Stimulated activated CD4-positive, alpha-beta T cell treated with anti-CD3 and anti-CD28 coated beads, Interleukin-12 subunit alpha, Interleukin-12 subunit beta, amount 100 ng/mL, for 24 hours (primary cell): ENCODE measurements around the gene TSTD2.

ENCODE experiments used
- DNase-seq, 2 experiments: peaks; one replicate each; pipeline ENCODE4 v3.0.0-alpha.2; 2020; ENCODE audit warnings: low read depth in 2 of 2

Gene TSTD2

DNA sequence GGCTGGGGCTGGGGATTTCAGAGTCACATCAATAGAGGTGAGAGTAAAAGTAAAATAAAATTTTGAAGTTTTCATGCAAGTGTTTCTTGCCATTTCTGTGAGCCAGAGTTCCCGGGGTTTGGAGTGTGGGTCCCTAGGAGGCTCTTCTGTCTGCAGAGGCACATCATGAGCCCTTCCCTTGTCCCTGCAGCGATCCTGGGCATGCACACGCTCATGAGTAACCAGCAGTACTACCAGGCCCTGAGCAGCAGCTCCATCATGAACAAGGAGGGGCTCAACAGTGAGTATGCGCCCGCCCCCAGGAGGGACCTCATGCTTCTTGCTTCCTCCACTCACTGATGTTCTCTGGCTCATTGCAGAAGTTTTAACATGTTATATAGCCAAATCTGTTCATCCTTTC lies 70.6 kb downstream of the TSTD2 start:
- no peak for DNase-seq

DNA sequence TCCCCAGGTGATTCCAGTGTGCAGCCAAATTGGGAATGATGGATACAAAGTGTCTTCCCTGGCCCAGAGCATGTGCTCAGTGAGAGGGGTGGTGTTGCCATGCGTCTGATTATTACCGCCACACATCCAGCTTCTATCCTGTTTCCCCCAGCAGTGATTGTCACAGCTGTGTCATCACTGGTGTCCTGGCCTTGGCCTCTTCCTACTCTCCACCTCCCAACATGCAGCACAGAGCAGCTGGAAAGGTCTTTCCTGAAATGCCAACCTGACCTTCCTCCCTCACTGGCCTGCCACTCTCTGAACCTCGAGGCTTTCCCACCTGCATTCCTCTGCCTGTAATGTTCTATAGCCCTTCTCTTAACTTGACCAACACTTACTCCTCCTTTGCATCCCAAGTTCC lies 71.7 kb downstream of the TSTD2 start:
- no peak for DNase-seq

DNA sequence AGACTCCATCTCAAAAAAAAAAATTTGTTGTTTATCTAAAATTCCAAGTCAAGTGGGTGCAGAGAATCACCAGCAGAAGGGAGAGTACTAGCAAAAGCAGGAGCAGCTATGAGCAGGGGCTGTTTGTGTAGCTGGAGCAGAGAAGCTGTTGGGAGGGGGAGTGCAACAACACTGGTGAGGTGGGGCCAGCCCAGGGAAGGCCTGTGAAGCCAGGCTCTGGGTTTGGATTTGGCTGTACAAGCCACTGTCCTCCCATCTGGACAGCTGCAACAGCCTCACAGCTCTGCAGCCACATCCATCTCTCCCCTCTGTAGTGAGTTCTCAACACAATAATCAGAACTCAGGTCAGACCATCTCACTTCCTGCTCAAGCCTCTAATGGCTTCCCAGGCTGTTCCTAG lies 72.3 kb downstream of the TSTD2 start:
- no peak for DNase-seq

DNA sequence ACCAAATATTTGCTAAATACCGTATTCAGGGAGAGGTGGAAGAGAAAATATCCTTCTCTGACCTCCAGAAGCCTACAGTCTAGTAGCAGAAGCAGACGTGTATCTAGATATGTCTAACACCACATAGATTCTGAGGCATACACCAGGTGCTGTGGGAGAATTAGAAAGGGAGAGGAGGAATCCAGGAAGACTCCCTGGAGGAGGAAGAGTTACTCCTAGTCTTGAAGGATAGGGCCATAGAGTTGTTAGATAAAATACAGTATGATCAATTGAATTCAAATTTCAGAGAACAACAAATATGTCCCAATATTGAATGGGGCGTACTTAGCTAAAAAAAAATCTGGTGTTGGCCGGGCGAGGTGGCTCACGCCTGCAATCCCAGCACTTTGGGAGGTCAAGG lies 73.0 kb downstream of the TSTD2 start:
- DNase-seq: no peak

DNA sequence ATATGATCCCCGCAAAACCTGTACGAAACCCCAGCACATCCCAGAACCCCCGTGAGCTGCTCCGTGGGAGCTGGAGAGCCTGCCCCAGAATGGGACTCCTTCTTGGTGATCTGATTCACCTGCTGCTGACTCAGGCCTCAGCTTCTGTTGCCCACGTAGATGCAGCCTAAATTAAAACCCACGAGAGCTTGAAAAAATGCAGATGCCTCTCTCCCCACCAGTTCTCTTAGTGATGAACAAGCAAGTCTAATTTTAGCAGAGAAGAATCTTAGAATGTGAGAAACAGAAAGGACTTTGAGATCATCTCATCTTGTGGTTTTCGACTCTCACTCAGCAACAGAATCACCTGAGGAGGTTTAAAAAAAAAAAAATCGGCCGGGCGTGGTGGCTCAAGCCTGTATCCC lies 74.1 kb downstream of the TSTD2 start:
- DNase-seq: no peak

DNA sequence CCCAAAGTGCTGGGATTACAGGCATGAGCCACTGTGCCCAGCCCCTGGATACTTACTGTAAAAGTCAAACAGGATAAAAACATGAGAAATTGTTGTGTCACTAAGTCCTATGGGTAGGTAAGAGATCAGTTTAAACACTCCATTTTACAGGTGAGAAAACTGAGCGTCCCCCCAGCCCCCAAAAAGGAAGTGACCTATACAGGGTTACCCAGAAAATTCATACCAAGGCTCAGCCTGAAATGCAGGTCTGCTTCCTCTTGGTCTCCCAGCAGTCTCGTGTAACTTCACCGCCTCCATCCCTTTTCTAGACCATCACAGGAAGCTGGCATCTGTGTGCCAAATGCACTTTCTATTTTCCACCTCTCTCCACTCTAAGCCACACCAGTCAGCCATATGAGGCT lies 74.5 kb downstream of the TSTD2 start:
- no peak for DNase-seq

DNA sequence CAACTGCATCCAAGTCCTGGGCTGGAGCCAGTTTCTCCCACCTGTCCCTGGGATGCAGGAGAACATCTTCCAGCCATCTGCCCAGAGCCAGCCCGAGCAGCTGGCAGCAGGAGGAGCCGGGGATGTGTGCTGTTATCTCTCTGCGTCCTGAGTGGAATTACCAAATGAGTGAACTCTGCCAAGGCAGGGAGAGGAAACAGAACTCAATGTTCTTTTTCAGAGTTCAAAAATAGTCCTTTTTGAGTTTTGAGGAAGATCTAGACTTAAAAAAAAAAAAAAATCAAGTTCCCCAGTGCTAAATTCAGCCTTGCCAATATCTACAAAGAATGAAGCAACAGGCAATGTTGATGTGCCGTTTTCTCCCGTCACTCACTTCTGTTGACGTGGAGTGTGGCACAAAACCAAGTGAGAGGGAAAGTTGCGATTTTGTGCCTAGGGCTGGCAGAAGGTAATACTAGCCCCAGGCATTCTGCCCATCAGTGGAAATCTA lies 75.5 kb downstream of the TSTD2 start:
- no peak for DNase-seq

DNA sequence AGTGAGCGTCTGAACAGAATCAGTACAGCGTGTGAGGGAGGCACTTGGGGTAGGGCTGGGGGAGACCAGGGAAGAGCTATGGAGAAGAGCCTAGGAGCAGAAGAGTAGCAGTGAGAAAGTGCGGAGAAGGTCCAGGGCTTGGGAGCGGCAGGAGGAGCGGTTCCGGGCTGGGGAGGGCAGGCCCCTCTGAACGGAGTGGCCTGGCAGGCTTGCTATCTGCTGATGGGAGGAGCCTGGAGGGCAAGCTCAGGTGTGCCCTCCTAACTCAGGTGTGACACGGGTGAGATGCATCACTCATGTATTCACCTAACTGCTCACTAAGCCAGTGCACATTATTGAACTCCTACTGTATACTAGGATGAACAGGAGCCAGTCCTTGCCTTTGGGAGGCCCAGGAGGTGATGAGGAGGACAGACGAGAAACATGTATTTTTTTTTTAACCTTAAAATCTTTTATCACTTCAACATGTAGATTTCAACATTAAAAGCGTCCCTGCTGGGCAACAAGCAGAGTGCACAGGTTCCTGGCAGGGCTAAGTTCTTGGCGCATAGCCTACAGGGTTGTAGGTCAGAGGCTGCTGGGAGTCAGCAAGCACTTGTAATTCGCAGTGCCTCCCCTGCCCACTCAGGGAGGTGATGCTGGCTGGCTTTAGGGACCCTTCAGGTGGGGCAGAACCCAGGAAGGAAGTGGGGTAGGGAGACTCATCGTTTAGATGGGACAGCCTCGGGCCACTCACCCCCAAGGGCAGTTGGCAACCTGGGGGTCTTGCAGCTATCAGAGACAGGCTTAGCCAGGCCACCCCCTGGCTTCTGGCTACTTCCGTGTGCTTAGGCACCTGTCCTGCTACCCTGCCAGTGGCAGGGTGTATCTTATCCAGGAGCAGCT lies 76.2 kb downstream of the TSTD2 start:
- DNase-seq: no peak

DNA sequence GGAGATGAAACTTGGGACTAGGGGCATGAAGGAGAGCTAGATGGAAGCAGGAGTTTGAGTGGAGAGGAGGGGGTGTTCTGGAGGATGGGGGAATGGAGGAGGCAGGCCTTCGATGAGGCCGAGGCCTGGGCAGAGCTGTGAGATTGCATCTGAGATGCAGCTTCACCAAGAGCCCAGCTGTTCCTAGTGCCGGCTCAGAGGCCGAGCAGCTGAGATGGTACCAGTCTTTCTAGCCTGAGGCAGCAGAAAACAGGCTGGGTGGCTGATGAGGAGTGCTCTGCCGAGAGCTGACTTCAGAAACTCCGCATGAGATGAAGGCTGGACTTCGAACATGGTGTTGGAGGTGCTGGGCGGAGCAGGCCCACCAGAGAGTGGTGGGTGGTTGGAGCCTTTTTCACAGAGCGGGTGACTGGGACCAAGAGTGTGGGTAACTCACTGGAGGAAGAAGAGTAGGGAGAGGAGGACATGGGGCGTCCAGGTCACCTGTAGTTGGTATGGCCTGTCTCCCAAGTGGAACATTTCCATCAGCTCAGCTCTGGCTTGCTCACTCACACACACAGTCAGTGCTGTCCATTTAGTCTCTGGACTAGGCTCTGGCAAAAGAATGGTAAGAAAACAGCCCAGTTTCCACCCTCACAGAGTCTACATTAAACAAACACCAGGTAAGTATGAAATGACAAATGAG lies 77.0 kb downstream of the TSTD2 start:
- DNase-seq: no peak

DNA sequence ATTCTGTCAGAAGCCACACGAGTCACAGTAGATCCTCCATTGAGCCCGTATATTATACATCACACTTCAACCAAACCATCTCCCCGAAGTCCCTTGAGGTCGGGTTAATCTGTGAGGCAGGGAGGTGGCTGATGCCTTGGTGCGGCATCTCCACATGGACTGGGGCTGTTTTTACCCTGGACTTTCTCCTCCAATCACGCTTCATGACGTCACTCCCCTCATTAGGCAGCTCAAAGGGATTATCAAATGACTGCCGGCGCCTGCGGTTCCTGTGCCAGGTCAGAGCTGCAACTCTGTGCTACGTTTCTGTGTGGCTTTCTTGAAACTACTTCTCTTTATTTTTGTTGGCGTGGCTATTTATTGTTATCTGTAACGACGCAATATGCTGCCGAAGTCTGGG lies 78.0 kb downstream of the TSTD2 start:
- no peak for DNase-seq

DNA sequence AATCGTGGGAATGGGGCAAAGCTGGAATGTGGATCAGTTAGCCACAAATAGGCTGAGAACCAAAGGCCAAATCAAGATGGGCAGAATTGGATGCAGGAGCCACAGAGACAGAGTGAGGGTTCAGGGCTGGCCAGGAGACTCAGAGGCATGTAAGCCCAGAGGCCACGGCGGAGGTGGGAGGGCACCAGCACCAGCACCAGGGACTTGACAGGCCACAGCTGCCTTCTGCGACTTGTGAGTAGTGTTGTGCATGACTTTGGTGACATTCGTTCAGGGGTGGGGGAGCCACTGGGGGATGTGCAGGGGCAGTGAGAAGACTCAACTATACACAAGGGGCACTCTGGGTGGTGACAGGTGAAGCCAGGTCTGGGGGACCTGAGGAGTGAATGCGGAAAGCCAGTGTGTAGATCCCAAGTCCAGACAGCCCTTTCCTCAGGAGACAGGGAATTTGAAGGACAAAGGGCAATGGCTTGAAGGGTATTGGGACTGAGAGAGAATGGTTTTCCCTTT lies 78.5 kb downstream of the TSTD2 start:
- no peak for DNase-seq

DNA sequence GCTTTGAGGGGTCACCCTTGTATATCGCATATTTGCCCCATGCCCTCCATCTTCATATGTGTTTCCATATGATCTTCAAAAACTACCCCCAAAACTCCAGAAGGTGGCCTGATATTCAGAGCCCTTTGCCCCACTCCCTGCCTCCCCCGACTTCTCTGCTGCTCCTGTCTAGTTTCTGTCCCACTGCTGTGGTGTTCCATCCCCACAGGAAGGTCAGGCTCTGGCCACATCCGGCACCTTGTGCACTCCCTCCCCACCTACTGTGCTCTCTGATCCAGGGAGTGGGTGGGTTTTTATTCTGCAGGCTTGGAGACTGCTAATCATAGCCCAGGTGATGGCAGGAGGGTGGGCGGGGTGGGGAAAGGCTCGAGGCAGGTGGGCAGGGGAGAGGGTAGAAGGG lies 79.3 kb downstream of the TSTD2 start:
- no peak for DNase-seq

DNA sequence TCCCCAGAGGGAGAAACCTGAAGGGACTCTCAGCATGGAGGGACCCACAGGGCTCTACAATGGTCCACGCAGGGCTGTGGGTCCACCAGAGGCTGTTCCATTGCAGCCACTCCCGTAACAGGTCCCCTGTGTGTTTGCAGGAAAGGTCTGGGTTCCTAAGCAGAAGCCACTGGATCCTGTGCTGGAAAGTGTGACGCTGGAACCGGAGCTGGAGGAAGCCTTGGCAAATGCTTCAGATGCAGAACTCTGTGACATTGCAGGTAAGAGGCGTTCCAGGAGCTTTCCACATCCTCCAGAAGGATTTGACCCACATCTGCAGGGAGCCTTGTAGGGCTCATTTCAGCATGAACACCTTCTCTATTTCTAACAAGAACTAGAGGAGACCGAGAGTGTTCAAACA lies 80.0 kb downstream of the TSTD2 start:
- no peak for DNase-seq

DNA sequence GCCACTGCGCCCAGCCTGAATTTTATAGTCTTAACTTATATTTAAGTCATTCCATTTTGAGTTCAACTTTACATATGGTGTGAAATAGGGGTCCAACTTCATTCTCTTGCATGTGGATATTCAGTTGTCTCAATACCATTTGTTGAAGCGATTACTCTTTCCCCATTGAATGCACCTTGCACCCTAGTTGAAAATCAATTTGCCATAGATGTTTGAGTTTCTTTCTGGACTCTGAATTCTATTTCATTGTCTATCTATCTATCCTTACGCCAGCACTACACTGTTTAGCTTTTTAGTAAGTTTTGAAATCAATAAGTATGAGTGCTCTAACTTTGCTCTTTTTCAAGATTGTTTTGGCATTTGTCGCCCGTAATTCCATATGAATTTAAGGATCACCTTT lies 81.9 kb downstream of the TSTD2 start:
- DNase-seq: no peak

DNA sequence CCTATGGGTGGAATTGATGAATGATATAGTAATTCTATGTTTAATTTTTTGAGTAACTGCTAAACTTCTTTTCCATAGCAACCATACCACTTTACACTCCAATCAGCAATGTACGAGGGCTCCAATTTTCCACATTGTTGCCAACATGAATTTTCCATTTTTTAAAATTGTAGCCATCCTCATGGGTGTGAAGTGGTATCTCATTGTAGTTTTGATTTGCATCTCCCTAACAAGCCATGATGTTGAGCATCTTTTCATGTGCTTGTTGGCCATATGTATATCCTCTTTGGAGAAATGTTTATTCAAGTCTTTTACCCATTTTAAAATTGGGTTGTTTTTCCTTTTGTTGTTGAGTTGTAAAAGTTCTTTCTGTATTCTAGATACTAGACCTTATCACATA lies 82.8 kb downstream of the TSTD2 start:
- DNase-seq: no peak
